Erythroblast (primary cell): ENCODE results near the gene SRRM2.

Source experiments
- GATA1 ChIP-seq: IDR thresholded peaks from 2 replicates; pipeline ENCODE4 v1.6.1; 2011; ENCODE audit warnings: low read depth, mild to moderate bottlenecking, control low read depth, low read length, moderate library complexity
- POLR2A ChIP-seq: IDR thresholded peaks from 2 replicates; pipeline ENCODE4 v1.6.1; 2011; ENCODE audit warnings: mild to moderate bottlenecking, low read length

DNA sequence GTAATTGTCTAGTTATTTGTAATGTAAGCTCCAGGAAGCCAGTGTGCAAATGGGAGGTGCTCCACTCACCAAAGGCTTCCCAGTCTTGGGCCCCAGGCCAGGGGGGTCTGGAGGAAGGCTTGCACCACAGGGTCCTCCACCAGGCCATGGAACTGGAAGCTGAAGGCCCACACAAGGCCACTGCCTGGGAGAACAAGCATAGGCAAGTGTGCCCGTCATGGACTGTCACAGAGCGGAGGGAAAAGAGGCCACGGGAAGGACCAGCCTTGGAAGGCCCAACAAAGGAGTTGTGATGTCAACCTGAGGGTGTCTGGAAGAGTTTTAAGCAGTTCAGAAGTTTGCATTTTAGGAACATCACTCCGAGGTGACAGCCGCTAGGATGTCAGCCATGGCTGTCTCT is 3.0 kb upstream of the SRRM2 start:
- TF ChIP-seq POLR2A (no peak), GATA1 (no peak)
